GM12878 (cell line): ENCODE measurements around the gene HTR6. TPM values are rescaled to one million over a fixed set of nuclear protein-coding genes. Genes with fewer than 3 reads are reported as not detected.

Experiments used
- ATAC-seq: fragments of 200-7000 bp; cut with Tn5 transposase; 3 replicates; pipeline ENCODE4 v1.9.1; 2020; ENCODE audit warnings: mild to moderate bottlenecking, moderate library complexity
- BruUV-seq: library from RNA; stranded (reverse); fragments of 400-500 nt; replicated peaks from 2 replicates; lab custom pipeline; 2021; lab: Mats Ljungman, UMichigan
- CTCF ChIA-PET: fragments of 300-600 bp; sonication (Branson Sonifier 250); formaldehyde crosslinking; extraction: SDS; loops from one replicate; lab custom pipeline; 2021; ENCODE audit warnings: inconsistent platforms; lab: Yijun Ruan, JAX
- POLR2A ChIA-PET: fragments of 350-600 bp; formaldehyde crosslinking; extraction: SDS; loops from one replicate; lab custom pipeline; 2021; ENCODE audit warnings: inconsistent platforms; lab: Charles Lee
- RAD21 ChIA-PET: fragments of 300-600 bp; sonication (Branson Sonifier 250); formaldehyde crosslinking; loops from one replicate; lab custom pipeline; 2023; ENCODE audit warnings: antibody characterized with exemption; ENCODE audit not compliant: unreplicated experiment; lab: Charles Lee
- SMC1A ChIA-PET: fragments of 300-600 bp; sonication (Branson Sonifier 250); formaldehyde crosslinking; loops from one replicate; lab custom pipeline; 2023; ENCODE audit not compliant: unreplicated experiment, uncharacterized antibody; lab: Charles Lee
- DNase-seq: peaks from one replicate; pipeline ENCODE4 v3.0.0-alpha.2; 2011; ENCODE audit warnings: low read depth, low spot score
- FAIRE-seq: peaks from 3 replicates; lab custom pipeline; 2011; peaks lifted over from hg19 to GRCh38; lab: Jason Lieb, UNC
- H2AFZ ChIP-seq: 2 replicates; pipeline ENCODE4 v1.6.0; 2011; ENCODE audit warnings: low read depth, low read length, control low read depth; ENCODE audit not compliant: control insufficient read depth
- H3K27ac ChIP-seq: 2 replicates; pipeline ENCODE4 v1.5.1; 2011; ENCODE audit warnings: control low read depth; ENCODE audit not compliant: control insufficient read depth, insufficient read depth
- H3K27me3 ChIP-seq, 2 experiments: replicated peaks in 1 of 2; 2 replicates each; pipeline versions ENCODE4 v1.6.0 to v1.6.1; 2011; ENCODE audit warnings: low read length in 1 of 2; ENCODE audit not compliant: control insufficient read depth in 2 of 2, insufficient read depth in 2 of 2
- H3K36me3 ChIP-seq, 2 experiments: 2 replicates each; pipeline ENCODE4 v1.5.1; 2011; ENCODE audit warnings: low read length in 1 of 2; ENCODE audit not compliant: control insufficient read depth in 2 of 2, insufficient read depth in 2 of 2
- H3K4me1 ChIP-seq: 2 replicates; pipeline ENCODE4 v1.6.1; 2011; ENCODE audit warnings: mild to moderate bottlenecking, low read length, moderate library complexity, mixed read lengths; ENCODE audit not compliant: control insufficient read depth, insufficient read depth
- H3K4me2 ChIP-seq: 2 replicates; pipeline ENCODE4 v1.6.0; 2011; ENCODE audit warnings: control low read depth; ENCODE audit not compliant: control insufficient read depth, insufficient read depth
- H3K4me3 ChIP-seq: fragments of 200-600 bp; sonication (generic); 2 replicates; pipeline ENCODE4 v1.5.1; 2016
- H3K79me2 ChIP-seq: 2 replicates; pipeline ENCODE4 v1.6.0; 2011; ENCODE audit warnings: low read length; ENCODE audit not compliant: control insufficient read depth, insufficient read depth
- H3K9ac ChIP-seq: 2 replicates; pipeline ENCODE4 v1.8.0; 2011; ENCODE audit warnings: low read length, control low read depth, mixed read lengths; ENCODE audit not compliant: control insufficient read depth, insufficient read depth
- H3K9me3 ChIP-seq: replicated peaks from 3 replicates; pipeline ENCODE4 v1.5.1; 2011; ENCODE audit warnings: mild to moderate bottlenecking, low read length; ENCODE audit not compliant: control insufficient read depth, insufficient read depth
- H4K20me1 ChIP-seq: 2 replicates; pipeline ENCODE4 v1.6.0; 2011; ENCODE audit not compliant: control insufficient read depth, insufficient read depth
- BHLHE40 ChIP-seq, 2 experiments: fragments of 450-650 bp in 1 of 2; IDR thresholded peaks; 2 replicates each; pipeline ENCODE4 v1.6.1; 2011 to 2017; ENCODE audit warnings: low read depth in 2 of 2, borderline replicate concordance in 1 of 2, improper control_type of control experiment in 1 of 2, low read length in 1 of 2, mild to moderate bottlenecking in 1 of 2
- CHD2 ChIP-seq: IDR thresholded peaks from 2 replicates; pipeline ENCODE4 v1.6.1; 2011; ENCODE audit warnings: low read depth, low read length, improper control_type of control experiment, borderline replicate concordance
- CHD4 ChIP-seq: fragments of 200-600 bp; sonication (generic); IDR thresholded peaks from 2 replicates; pipeline ENCODE4 v1.6.1; 2016; ENCODE audit warnings: mild to moderate bottlenecking
- EP300 ChIP-seq, 2 experiments: fragments of 150-350 bp in 1 of 2; IDR thresholded peaks; 2 replicates each; pipeline ENCODE4 v1.6.1; 2011 to 2012; ENCODE audit warnings: low read depth in 2 of 2, low read length in 2 of 2, borderline replicate concordance in 1 of 2, improper control_type of control experiment in 1 of 2, inconsistent platforms in 1 of 2; ENCODE audit not compliant: control insufficient read depth in 1 of 2
- MEF2B ChIP-seq: fragments of 450-650 bp; IDR thresholded peaks from 2 replicates; pipeline ENCODE4 v1.6.1; 2018; ENCODE audit warnings: mild to moderate bottlenecking, moderate library complexity; ENCODE audit not compliant: partially characterized antibody, poor library complexity, severe bottlenecking
- NFYA ChIP-seq: IDR thresholded peaks from 2 replicates; pipeline ENCODE4 v1.6.1; 2011; ENCODE audit warnings: low read depth, mild to moderate bottlenecking, low read length, improper control_type of control experiment, borderline replicate concordance
- NR2C1 ChIP-seq: fragments of 450-650 bp; IDR thresholded peaks from 2 replicates; pipeline ENCODE4 v1.6.1; 2017; ENCODE audit warnings: antibody characterized with exemption, mild to moderate bottlenecking, moderate library complexity
- RBBP5 ChIP-seq: fragments of 200-600 bp; sonication (generic); conservative IDR thresholded peaks from 2 replicates; pipeline ENCODE4 v1.6.1; 2016
- RELA ChIP-seq: fragments of 450-650 bp; IDR thresholded peaks from 2 replicates; pipeline ENCODE4 v1.8.0; 2014; ENCODE audit warnings: borderline replicate concordance; ENCODE audit not compliant: partially characterized antibody
- SRF ChIP-seq, 2 experiments: IDR thresholded peaks; 2 replicates each; pipeline ENCODE4 v1.6.1; 2011; ENCODE audit warnings: low read depth in 2 of 2, low read length in 2 of 2, mild to moderate bottlenecking in 1 of 2, moderate library complexity in 1 of 2
- STAT1 ChIP-seq: fragments of 450-650 bp; conservative IDR thresholded peaks from 2 replicates; pipeline ENCODE4 v1.6.1; 2014; ENCODE audit warnings: antibody characterized with exemption, mild to moderate bottlenecking
- ZNF622 ChIP-seq: fragments of 450-650 bp; IDR thresholded peaks from 2 replicates; pipeline ENCODE4 v1.6.1; 2017; ENCODE audit warnings: mild to moderate bottlenecking, inconsistent platforms
- ZZZ3 ChIP-seq: IDR thresholded peaks from 2 replicates; pipeline ENCODE4 v1.6.1; 2011; ENCODE audit warnings: low read depth; ENCODE audit not compliant: control insufficient read depth, insufficient read length
- WGBS: methylation state at CpG from one replicate; pipeline ENCODE4 v1.1.6; 2016; ENCODE audit warnings: low lambda C conversion rate; ENCODE audit not compliant: insufficient replicate concordance, insufficient coverage; ENCODE audit errors: missing lambda C conversion rate; 5-methylcytosine and 5-hydroxymethylcytosine counted together
- in situ Hi-C: fragments of 300-500 bp; cut with MboI; formaldehyde crosslinking; loops from 9 replicates; pipeline ENCODE4 v1.14.3; 2018; ENCODE audit warnings: mixed read lengths
- intact Hi-C: fragments of 100-400 bp; cut with micrococcal nuclease; formaldehyde crosslinking; loops from one replicate; pipeline ENCODE4 v1.14.2; 2022; ENCODE audit not compliant: unreplicated experiment
- polyA plus RNA-seq, 11 experiments: library from polyadenylated mRNA; depleted of rRNA in 4 of 11; unstranded in 6 of 11; stranded (reverse) in 5 of 11; fragments of >200 nt; fragmentation: Nextera tagmentation in 4 of 11; fragmentation: Illumina TruSeq in 1 of 11; extraction: Ambion mirVana in 4 of 11; extraction: Trizol in 1 of 11; gene quantifications; 1 replicate in 1 of 11; 2 replicates in 10 of 11; pipeline versions ENCODE4 v1.2.1 to v1.2.3, GENCODE V29; 2011 to 2016; ENCODE audit warnings: inconsistent platforms in 2 of 11, missing spikeins in 2 of 11, low read depth in 1 of 11
- total RNA-seq, 4 experiments: library from RNA; depleted of rRNA in 3 of 4; stranded (reverse); fragments of >200 nt in 3 of 4; fragmentation: Illumina TruSeq in 1 of 4; extraction: Trizol in 1 of 4; gene quantifications; 2 replicates each; pipeline versions ENCODE4 v1.2.1 to v1.2.3, GENCODE V29; 2013 to 2021
- TF ChIP-seq, protein P1 (sequence below), 3 experiments: IDR thresholded peaks in 2 of 3; conservative IDR thresholded peaks in 1 of 3; 2 replicates each; pipeline ENCODE4 v1.5.1; 2011; ENCODE audit warnings: low read depth in 3 of 3, low read length in 3 of 3, mild to moderate bottlenecking in 3 of 3, control low read depth in 2 of 3, moderate library complexity in 2 of 3, inconsistent platforms in 1 of 3, mixed read lengths in 1 of 3; ENCODE audit not compliant: control insufficient read depth in 2 of 3, insufficient read depth in 1 of 3; ENCODE audit errors: extremely low read depth in 1 of 3

HTR6 gene
- total and polyA plus RNA-seq, 10 of the 15 experiments (the other 5 are each of a cell fraction or from before 2014, with no cell fraction given), result 0.03 to 5.3 (median 1.7) TPM; not detected in 2

GRCh38 chr1:19646377-19647319 lies 18.0 kb upstream of the HTR6 start:
- no peaks in the 10 kb centered on the region for H3K79me2 ChIP-seq
- H3K36me3 ChIP-seq, result no peaks in the 10 kb centered on the region
- DNase-seq, result no peak
- in situ Hi-C loops, result loop anchor here (5.0 kb wide), 1 partner anchor 254 kb away; no protein-coding TSS in a partner anchor
- ChIA-PET CTCF (interaction anchor here (0.6 to 2.7 kb wide), 5 partner anchors 14 to 256 kb away, joined by 3 to 10 read pairs (median 4); no protein-coding TSS in a partner anchor), RAD21 (interaction anchor here (0.8 kb wide), 1 partner anchor 160 kb away, joined by 4 read pairs; no protein-coding TSS in a partner anchor), POLR2A (no interaction called here), SMC1A (interaction anchor here (0.8 to 1.2 kb wide), 3 partner anchors 50 to 159 kb away, joined by 3 to 4 read pairs (median 3); a partner anchor contains a TSS)
- H3K4me3 ChIP-seq, result no peak overlapping the region
- no peak for TF ChIP-seq EP300 (IDR thresholded peaks at IDR 0.05; ENCODE audit: borderline replicate concordance in 1 of 2, control insufficient read depth in 1 of 2, low read depth in 2 of 2, low read length in 2 of 2)
- TF ChIP-seq ZNF622, result no peak
- TF ChIP-seq RBBP5, result no peak
- TF ChIP-seq, protein P1, sequence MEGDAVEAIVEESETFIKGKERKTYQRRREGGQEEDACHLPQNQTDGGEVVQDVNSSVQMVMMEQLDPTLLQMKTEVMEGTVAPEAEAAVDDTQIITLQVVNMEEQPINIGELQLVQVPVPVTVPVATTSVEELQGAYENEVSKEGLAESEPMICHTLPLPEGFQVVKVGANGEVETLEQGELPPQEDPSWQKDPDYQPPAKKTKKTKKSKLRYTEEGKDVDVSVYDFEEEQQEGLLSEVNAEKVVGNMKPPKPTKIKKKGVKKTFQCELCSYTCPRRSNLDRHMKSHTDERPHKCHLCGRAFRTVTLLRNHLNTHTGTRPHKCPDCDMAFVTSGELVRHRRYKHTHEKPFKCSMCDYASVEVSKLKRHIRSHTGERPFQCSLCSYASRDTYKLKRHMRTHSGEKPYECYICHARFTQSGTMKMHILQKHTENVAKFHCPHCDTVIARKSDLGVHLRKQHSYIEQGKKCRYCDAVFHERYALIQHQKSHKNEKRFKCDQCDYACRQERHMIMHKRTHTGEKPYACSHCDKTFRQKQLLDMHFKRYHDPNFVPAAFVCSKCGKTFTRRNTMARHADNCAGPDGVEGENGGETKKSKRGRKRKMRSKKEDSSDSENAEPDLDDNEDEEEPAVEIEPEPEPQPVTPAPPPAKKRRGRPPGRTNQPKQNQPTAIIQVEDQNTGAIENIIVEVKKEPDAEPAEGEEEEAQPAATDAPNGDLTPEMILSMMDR (IDR thresholded peaks at IDR 0.05 in 2 of 3, conservative IDR thresholded peaks at IDR 0.05 in 1 of 3; ENCODE audit: control insufficient read depth in 2 of 3, extremely low read depth in 1 of 3, insufficient read depth in 1 of 3, low read depth in 3 of 3, low read length in 3 of 3), result no peak
- no peak for TF ChIP-seq RELA
- no peak for TF ChIP-seq STAT1
- TF ChIP-seq ZZZ3, result no peak
- TF ChIP-seq MEF2B, result no peak
- TF ChIP-seq NR2C1, result no peak
- no peak for TF ChIP-seq BHLHE40 (IDR thresholded peaks at IDR 0.05; ENCODE audit: borderline replicate concordance in 1 of 2, low read depth in 2 of 2, low read length in 1 of 2)
- TF ChIP-seq SRF (IDR thresholded peaks at IDR 0.05; ENCODE audit: low read depth in 2 of 2, low read length in 2 of 2), result no peak
- TF ChIP-seq NFYA, result no peak
- TF ChIP-seq CHD4, result no peak
- no peak for TF ChIP-seq CHD2
- FAIRE-seq, result no peak
- no peak overlapping the region for H3K9ac ChIP-seq
- peaks cover 2 to 6% of the 10 kb centered on the region in 2 experiments for H3K27me3 ChIP-seq
- peak; percentile 55 for ATAC-seq
- no peak overlapping the region for H3K27ac ChIP-seq
- intact Hi-C loops, result no loop called here
- no peak overlapping the region for H2AFZ ChIP-seq
- no peaks in the 10 kb centered on the region for H3K9me3 ChIP-seq
- 26% methylated on average over 9 of the region's 9 CpGs for WGBS
- BruUV-seq, result no TSS peak
- H3K4me1 ChIP-seq, result peaks cover 3% of the 10 kb centered on the region; the same call in 1 of the 2 replicates
- no peak overlapping the region for H3K4me2 ChIP-seq
- no peaks in the 10 kb centered on the region for H4K20me1 ChIP-seq
